ENCODE data around the gene CCDC137. TPM values are rescaled to one million over a fixed set of nuclear protein-coding genes. Genes with fewer than 3 reads are reported as not detected.

The CCDC137 gene
- polyA plus RNA-seq, 1 donor from 2014 or later: 12.2 TPM

DNA sequence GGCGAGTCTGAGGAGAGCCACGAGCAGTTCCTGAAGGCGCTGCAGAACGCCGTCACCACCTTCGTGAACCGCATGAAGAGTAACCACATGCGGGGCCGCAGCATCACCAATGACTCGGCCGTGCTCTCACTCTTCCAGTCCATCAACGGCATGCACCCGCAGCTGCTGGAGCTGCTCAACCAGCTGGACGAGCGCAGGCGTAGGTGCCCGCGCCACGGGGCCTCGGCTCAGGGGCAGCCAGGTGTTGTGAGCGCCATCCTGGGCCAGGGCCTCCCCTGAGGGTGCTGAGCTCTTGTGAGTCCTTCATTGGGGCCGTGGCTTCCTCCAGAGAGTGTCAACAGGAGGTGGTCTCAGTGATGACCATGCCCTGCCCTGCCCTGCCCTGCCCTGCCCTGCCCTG, 29.3 kb downstream of the CCDC137 start:
- peaks cover 5% of the 10 kb centered on the region for H3K36me3 ChIP-seq (ENCODE audit: insufficient read depth, low read length)
- H3K27me3 ChIP-seq (ENCODE audit: insufficient read depth, low read depth, low read length): no peaks in the 10 kb centered on the region
- no peak for TF ChIP-seq TAF1 (IDR thresholded peaks at IDR 0.05; ENCODE audit: low read depth)
- TF ChIP-seq, protein P1, sequence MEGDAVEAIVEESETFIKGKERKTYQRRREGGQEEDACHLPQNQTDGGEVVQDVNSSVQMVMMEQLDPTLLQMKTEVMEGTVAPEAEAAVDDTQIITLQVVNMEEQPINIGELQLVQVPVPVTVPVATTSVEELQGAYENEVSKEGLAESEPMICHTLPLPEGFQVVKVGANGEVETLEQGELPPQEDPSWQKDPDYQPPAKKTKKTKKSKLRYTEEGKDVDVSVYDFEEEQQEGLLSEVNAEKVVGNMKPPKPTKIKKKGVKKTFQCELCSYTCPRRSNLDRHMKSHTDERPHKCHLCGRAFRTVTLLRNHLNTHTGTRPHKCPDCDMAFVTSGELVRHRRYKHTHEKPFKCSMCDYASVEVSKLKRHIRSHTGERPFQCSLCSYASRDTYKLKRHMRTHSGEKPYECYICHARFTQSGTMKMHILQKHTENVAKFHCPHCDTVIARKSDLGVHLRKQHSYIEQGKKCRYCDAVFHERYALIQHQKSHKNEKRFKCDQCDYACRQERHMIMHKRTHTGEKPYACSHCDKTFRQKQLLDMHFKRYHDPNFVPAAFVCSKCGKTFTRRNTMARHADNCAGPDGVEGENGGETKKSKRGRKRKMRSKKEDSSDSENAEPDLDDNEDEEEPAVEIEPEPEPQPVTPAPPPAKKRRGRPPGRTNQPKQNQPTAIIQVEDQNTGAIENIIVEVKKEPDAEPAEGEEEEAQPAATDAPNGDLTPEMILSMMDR (IDR thresholded peaks at IDR 0.05; ENCODE audit: poor library complexity, severe bottlenecking): no peak
- TF ChIP-seq EP300 (conservative IDR thresholded peaks at IDR 0.05; ENCODE audit: poor library complexity, severe bottlenecking): no peak

DNA sequence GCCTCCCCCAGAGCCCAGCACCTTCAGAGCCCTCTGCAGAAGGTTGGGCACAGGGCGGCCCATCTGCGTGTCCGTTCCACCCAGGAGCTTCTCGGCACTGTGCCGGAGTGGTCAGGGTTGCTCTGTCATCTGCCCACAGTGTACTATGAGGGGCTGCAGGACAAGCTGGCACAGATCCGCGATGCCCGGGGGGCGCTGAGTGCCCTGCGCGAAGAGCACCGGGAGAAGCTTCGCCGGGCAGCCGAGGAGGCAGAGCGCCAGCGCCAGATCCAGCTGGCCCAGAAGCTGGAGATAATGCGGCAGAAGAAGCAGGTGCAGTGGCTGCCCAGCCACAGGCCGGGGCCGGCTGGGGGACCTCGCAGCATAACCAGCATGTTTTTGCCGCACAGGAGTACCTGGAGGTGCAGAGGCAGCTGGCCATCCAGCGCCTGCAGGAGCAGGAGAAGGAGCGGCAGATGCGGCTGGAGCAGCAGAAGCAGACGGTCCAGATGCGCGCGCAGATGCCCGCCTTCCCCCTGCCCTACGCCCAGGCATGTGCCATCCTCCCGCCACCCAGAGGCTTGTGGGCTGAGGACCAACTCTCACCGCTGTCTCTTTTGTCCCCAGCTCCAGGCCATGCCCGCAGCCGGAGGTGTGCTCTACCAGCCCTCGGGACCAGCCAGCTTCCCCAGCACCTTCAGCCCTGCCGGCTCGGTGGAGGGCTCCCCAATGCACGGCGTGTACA, 29.8 kb downstream of the CCDC137 start:
- TF ChIP-seq MXI1 (conservative IDR thresholded peaks at IDR 0.05; ENCODE audit: poor library complexity, severe bottlenecking) (no peak), RAD21 (conservative IDR thresholded peaks at IDR 0.05) (no peak), TAF1 (IDR thresholded peaks at IDR 0.05; ENCODE audit: low read depth) (no peak), EZH2 (IDR thresholded peaks at IDR 0.05; ENCODE audit: borderline replicate concordance, insufficient read depth, low read length, poor library complexity, severe bottlenecking) (no peak), POLR2AphosphoS5 (IDR thresholded peaks at IDR 0.05) (no peak), SMC3 (conservative IDR thresholded peaks at IDR 0.05; ENCODE audit: poor library complexity) (no peak), EP300 (conservative IDR thresholded peaks at IDR 0.05; ENCODE audit: poor library complexity, severe bottlenecking) (no peak)
- TF ChIP-seq, protein P2, sequence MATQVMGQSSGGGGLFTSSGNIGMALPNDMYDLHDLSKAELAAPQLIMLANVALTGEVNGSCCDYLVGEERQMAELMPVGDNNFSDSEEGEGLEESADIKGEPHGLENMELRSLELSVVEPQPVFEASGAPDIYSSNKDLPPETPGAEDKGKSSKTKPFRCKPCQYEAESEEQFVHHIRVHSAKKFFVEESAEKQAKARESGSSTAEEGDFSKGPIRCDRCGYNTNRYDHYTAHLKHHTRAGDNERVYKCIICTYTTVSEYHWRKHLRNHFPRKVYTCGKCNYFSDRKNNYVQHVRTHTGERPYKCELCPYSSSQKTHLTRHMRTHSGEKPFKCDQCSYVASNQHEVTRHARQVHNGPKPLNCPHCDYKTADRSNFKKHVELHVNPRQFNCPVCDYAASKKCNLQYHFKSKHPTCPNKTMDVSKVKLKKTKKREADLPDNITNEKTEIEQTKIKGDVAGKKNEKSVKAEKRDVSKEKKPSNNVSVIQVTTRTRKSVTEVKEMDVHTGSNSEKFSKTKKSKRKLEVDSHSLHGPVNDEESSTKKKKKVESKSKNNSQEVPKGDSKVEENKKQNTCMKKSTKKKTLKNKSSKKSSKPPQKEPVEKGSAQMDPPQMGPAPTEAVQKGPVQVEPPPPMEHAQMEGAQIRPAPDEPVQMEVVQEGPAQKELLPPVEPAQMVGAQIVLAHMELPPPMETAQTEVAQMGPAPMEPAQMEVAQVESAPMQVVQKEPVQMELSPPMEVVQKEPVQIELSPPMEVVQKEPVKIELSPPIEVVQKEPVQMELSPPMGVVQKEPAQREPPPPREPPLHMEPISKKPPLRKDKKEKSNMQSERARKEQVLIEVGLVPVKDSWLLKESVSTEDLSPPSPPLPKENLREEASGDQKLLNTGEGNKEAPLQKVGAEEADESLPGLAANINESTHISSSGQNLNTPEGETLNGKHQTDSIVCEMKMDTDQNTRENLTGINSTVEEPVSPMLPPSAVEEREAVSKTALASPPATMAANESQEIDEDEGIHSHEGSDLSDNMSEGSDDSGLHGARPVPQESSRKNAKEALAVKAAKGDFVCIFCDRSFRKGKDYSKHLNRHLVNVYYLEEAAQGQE (IDR thresholded peaks at IDR 0.05; ENCODE audit: borderline replicate concordance): no peak
- TF ChIP-seq, protein P1 (IDR thresholded peaks at IDR 0.05; ENCODE audit: poor library complexity, severe bottlenecking): no peak
- H4K20me1 ChIP-seq (ENCODE audit: insufficient read depth): no peaks in the 10 kb centered on the region
- H3K79me2 ChIP-seq (replicated peaks; ENCODE audit: insufficient read depth, low read length): no peaks in the 10 kb centered on the region

More for the DNA sequence above, 29.3 kb downstream of the CCDC137 start:
- Histone ChIP-seq H4K20me1 (ENCODE audit: insufficient read depth) (no peaks in the 10 kb centered on the region), H3K4me3 (ENCODE audit: low read length) (no peak overlapping the region), H3K9me3 (ENCODE audit: low read length) (no peaks in the 10 kb centered on the region), H3F3A (ENCODE audit: insufficient read depth, low read length, poor library complexity, severe bottlenecking) (no peaks in the 10 kb centered on the region), H3K9ac (ENCODE audit: low read length) (no peak overlapping the region), H2AFZ (ENCODE audit: low read depth, low read length) (no peak overlapping the region), H3K79me2 (replicated peaks; ENCODE audit: insufficient read depth, low read length) (no peaks in the 10 kb centered on the region), H3K4me2 (ENCODE audit: low read length) (no peak overlapping the region), H3K27ac (ENCODE audit: low read length) (no peak overlapping the region), H3K9me2 (ENCODE audit: insufficient read depth, low read length) (no peaks in the 10 kb centered on the region)

More for the DNA sequence above, 29.8 kb downstream of the CCDC137 start:
- Histone ChIP-seq H3K9ac (ENCODE audit: low read length) (no peak overlapping the region), H3K4me3 (ENCODE audit: low read length) (no peak overlapping the region), H2AFZ (ENCODE audit: low read depth, low read length) (no peak overlapping the region), H3K9me3 (ENCODE audit: low read length) (no peaks in the 10 kb centered on the region), H3K9me2 (ENCODE audit: insufficient read depth, low read length) (no peaks in the 10 kb centered on the region), H3F3A (ENCODE audit: insufficient read depth, low read length, poor library complexity, severe bottlenecking) (no peaks in the 10 kb centered on the region), H3K27ac (ENCODE audit: low read length) (no peak overlapping the region), H3K27me3 (ENCODE audit: insufficient read depth, low read depth, low read length) (no peaks in the 10 kb centered on the region), H3K36me3 (ENCODE audit: insufficient read depth, low read length) (peaks cover 5% of the 10 kb centered on the region), H3K4me2 (ENCODE audit: low read length) (no peak overlapping the region)
